ENCODE results near the gene LRRC61. TPM values are rescaled to one million over a fixed set of nuclear protein-coding genes. Genes with fewer than 3 reads are reported as not detected.

The LRRC61 gene
- total and polyA plus RNA-seq, 2 experiments from 2014 or later = 34.7 to 75.2 TPM

- Histone ChIP-seq H3K4me3 (no peak overlapping the region), H3K79me2 (replicated peaks; ENCODE audit: insufficient read depth) (peaks cover 52% of the 10 kb centered on the region), H4K20me1 (replicated peaks; ENCODE audit: insufficient read depth) (no peaks in the 10 kb centered on the region), H2AFZ (no peak overlapping the region), H3K36me3 (ENCODE audit: insufficient read depth) (peaks cover 32% of the 10 kb centered on the region), H3F3A (replicated peaks; ENCODE audit: low read depth) (peaks cover 22% of the 10 kb centered on the region), H3K4me2 (no peak overlapping the region), H3K9me2 (ENCODE audit: insufficient read depth) (peaks cover 2% of the 10 kb centered on the region; the same call in 1 of the 2 replicates), H3K27ac (ENCODE audit: low read depth) (no peak overlapping the region), H3K27me3 (ENCODE audit: insufficient read depth) (no peaks in the 10 kb centered on the region), H3K4me1 (ENCODE audit: insufficient read depth) (peaks cover 41% of the 10 kb centered on the region)
- Mint-ChIP-seq H3K4me1 (peaks cover 41% of the 10 kb centered on the region), H3K9me3 (no peaks in the 10 kb centered on the region; the same call in 2 of the 3 replicates), H3K27me3 (ENCODE audit: insufficient read depth, low read depth, poor library complexity) (peaks cover 15% of the 10 kb centered on the region), H3K36me3 (ENCODE audit: low read depth) (peaks cover 40% of the 10 kb centered on the region), H3K27ac (no peak overlapping the region), H3K4me3 (no peak overlapping the region)
- no peak for ATAC-seq
- TF ChIP-seq CREB1 (CRISPR knock-in tag; IDR thresholded peaks at IDR 0.05; ENCODE audit: low read depth) (no peak), EZH2phosphoT487 (IDR thresholded peaks at IDR 0.05; ENCODE audit: unreplicated experiment) (no peak)
- no peak for DNase-seq (ENCODE audit: low spot score)
Observed at GRCh38 chr7:150327308-150327707, 4.2 kb downstream of the LRRC61 start.

GRCh38 chr7:150329331-150330120 lies 6.4 kb downstream of the LRRC61 start:
- Histone ChIP-seq H3K36me3 (ENCODE audit: insufficient read depth) (peaks cover 32% of the 10 kb centered on the region), H4K20me1 (replicated peaks; ENCODE audit: insufficient read depth) (no peaks in the 10 kb centered on the region), H2AFZ (no peak overlapping the region), H3K4me3 (peak overlapping the region; percentile 28; the same call in 1 of the 2 replicates), H3K27me3 (ENCODE audit: insufficient read depth) (no peaks in the 10 kb centered on the region), H3K4me1 (ENCODE audit: insufficient read depth) (peaks cover 35% of the 10 kb centered on the region), H3K79me2 (replicated peaks; ENCODE audit: insufficient read depth) (peaks cover 44% of the 10 kb centered on the region), H3K9me2 (ENCODE audit: insufficient read depth) (no peaks in the 10 kb centered on the region), H3K4me2 (peak overlapping the region; percentile 58; the same call in 1 of the 2 replicates), H3F3A (replicated peaks; ENCODE audit: low read depth) (peaks cover 22% of the 10 kb centered on the region), H3K27ac (ENCODE audit: low read depth) (peak overlapping the region; percentile 95)
- H3K4me3 Mint-ChIP-seq = peak overlapping the region; percentile 11; the same call in 1 of the 3 replicates
- H3K4me1 Mint-ChIP-seq = peaks cover 45% of the 10 kb centered on the region
- peak overlapping the region; percentile 93 for H3K27ac Mint-ChIP-seq
- TF ChIP-seq ZNF462 (CRISPR knock-in tag; IDR thresholded peaks at IDR 0.05) (peak; percentile 89), CTCF (conservative IDR thresholded peaks at IDR 0.05; ENCODE audit: low read depth in 2 of 2) (0 out of 4 replicates have a peak, but pooled peaks of 1 of the 2 experiments have one; percentile 5), ETS1 (IDR thresholded peaks at IDR 0.05) (no peak)
- H3K9me3 Mint-ChIP-seq = no peaks in the 10 kb centered on the region; the same call in 2 of the 3 replicates
- H3K27me3 Mint-ChIP-seq (ENCODE audit: insufficient read depth, low read depth, poor library complexity) = peaks cover 18% of the 10 kb centered on the region
- DNase-seq (ENCODE audit: low spot score) (peak; percentile 93), ATAC-seq (peak; percentile 97)
- peaks cover 58% of the 10 kb centered on the region for H3K36me3 Mint-ChIP-seq (ENCODE audit: low read depth)
